ENCODE results near the gene GHRHR.

DNA sequence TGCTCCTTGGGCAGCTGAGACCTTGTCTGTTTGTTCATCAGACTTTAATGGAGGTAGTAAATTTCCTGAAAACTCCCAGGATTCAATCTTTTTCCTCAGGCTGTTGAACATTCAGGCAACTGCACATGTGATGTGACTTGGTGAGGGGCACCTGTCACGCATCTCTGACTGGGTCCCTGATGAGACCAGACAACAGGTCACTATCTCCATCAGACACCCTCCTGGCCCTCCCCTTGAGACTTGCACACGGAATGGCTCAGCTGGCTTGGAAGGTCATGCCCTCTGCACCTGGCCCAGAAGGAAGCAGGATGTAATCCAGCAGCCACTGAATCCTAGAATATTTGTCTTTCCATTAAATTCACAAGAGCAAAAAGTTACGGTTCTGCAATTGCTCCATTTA, 36.2 kb upstream of the GHRHR start:
- TF ChIP-seq CHD1 (IDR thresholded peaks at IDR 0.05; ENCODE audit: low read depth, low read length) = no peak
- TF ChIP-seq, protein P1, sequence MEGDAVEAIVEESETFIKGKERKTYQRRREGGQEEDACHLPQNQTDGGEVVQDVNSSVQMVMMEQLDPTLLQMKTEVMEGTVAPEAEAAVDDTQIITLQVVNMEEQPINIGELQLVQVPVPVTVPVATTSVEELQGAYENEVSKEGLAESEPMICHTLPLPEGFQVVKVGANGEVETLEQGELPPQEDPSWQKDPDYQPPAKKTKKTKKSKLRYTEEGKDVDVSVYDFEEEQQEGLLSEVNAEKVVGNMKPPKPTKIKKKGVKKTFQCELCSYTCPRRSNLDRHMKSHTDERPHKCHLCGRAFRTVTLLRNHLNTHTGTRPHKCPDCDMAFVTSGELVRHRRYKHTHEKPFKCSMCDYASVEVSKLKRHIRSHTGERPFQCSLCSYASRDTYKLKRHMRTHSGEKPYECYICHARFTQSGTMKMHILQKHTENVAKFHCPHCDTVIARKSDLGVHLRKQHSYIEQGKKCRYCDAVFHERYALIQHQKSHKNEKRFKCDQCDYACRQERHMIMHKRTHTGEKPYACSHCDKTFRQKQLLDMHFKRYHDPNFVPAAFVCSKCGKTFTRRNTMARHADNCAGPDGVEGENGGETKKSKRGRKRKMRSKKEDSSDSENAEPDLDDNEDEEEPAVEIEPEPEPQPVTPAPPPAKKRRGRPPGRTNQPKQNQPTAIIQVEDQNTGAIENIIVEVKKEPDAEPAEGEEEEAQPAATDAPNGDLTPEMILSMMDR (conservative IDR thresholded peaks at IDR 0.05; ENCODE audit: low read depth, low read length) = no peak
